Liver (tissue), 9 donors: ENCODE measurements around the gene SCAMP5. TPM values are rescaled to one million over a fixed set of nuclear protein-coding genes. Genes with fewer than 3 reads are reported as not detected.

Source experiments
- DNase-seq: peaks from one replicate; pipeline ENCODE4 v3.0.0-alpha.2; 2017; ENCODE audit warnings: low spot score
- H3K27ac ChIP-seq, 2 donors: one replicate each; pipeline ENCODE4 v1.7.0; 2013; ENCODE audit warnings: inconsistent platforms in 2 of 2, low read length in 2 of 2, control low read depth in 1 of 2, low read depth in 1 of 2, mild to moderate bottlenecking in 1 of 2
- H3K27me3 ChIP-seq, 4 donors: one replicate each; pipeline versions ENCODE4 v1.6.1 to v1.7.0; 2013; ENCODE audit warnings: low read length in 3 of 4, inconsistent platforms in 1 of 4, mild to moderate bottlenecking in 1 of 4, moderate library complexity in 1 of 4; ENCODE audit not compliant: control insufficient read depth in 4 of 4, insufficient read depth in 4 of 4
- H3K36me3 ChIP-seq, 4 donors: one replicate each; pipeline versions ENCODE4 v1.6.1 to v1.7.0; 2013; ENCODE audit warnings: low read length in 3 of 4, mild to moderate bottlenecking in 3 of 4, low read depth in 1 of 4, moderate library complexity in 1 of 4; ENCODE audit not compliant: control insufficient read depth in 4 of 4, insufficient read depth in 3 of 4
- H3K4me1 ChIP-seq, 4 donors: one replicate each; pipeline versions ENCODE4 v1.6.1 to v1.7.0; 2013; ENCODE audit warnings: low read length in 3 of 4, mild to moderate bottlenecking in 3 of 4, moderate library complexity in 1 of 4; ENCODE audit not compliant: control insufficient read depth in 4 of 4, insufficient read depth in 4 of 4
- H3K4me3 ChIP-seq, 3 donors: one replicate each; pipeline versions ENCODE4 v1.6.1 to v1.7.0; 2013; ENCODE audit warnings: low read length in 3 of 3, control low read depth in 1 of 3, low read depth in 1 of 3, mild to moderate bottlenecking in 1 of 3
- H3K9ac ChIP-seq, 2 donors: one replicate each; pipeline ENCODE4 v1.7.0; 2013; ENCODE audit warnings: low read length in 2 of 2, mild to moderate bottlenecking in 2 of 2, moderate library complexity in 2 of 2, control low read depth in 1 of 2, low read depth in 1 of 2
- H3K9me3 ChIP-seq, 4 donors: one replicate each; pipeline versions ENCODE4 v1.6.1 to v1.7.0; 2013; ENCODE audit warnings: low read length in 3 of 4; ENCODE audit not compliant: control insufficient read depth in 4 of 4
- EGR1 ChIP-seq, 2 donors: IDR thresholded peaks; 2 replicates each; pipeline ENCODE4 v1.6.1; 2016 to 2018; ENCODE audit warnings: antibody characterized with exemption in 2 of 2, low read depth in 2 of 2
- FOXA1 ChIP-seq: IDR thresholded peaks from 2 replicates; pipeline ENCODE4 v1.6.1; 2016; ENCODE audit warnings: antibody characterized with exemption
- FOXA2 ChIP-seq: IDR thresholded peaks from 2 replicates; pipeline ENCODE4 v1.6.1; 2016; ENCODE audit warnings: antibody characterized with exemption
- GABPA ChIP-seq, 2 donors: IDR thresholded peaks in 1 of 2; conservative IDR thresholded peaks in 1 of 2; 2 replicates each; pipeline ENCODE4 v1.6.1; 2016; ENCODE audit warnings: antibody characterized with exemption in 2 of 2, mild to moderate bottlenecking in 1 of 2, moderate library complexity in 1 of 2
- HNF4A ChIP-seq, 2 donors: conservative IDR thresholded peaks; 2 replicates each; pipeline ENCODE4 v1.6.1; 2016; ENCODE audit warnings: antibody characterized with exemption in 2 of 2, mild to moderate bottlenecking in 2 of 2
- HNF4G ChIP-seq: IDR thresholded peaks from 2 replicates; pipeline ENCODE4 v1.6.1; 2016; ENCODE audit warnings: antibody characterized with exemption
- JUND ChIP-seq, 2 donors: IDR thresholded peaks; 2 replicates each; pipeline ENCODE4 v1.6.1; 2016; ENCODE audit warnings: antibody characterized with exemption in 2 of 2
- NR2F2 ChIP-seq: IDR thresholded peaks from 2 replicates; pipeline ENCODE4 v1.6.1; 2016; ENCODE audit warnings: antibody characterized with exemption
- RAD21 ChIP-seq, 2 donors: IDR thresholded peaks; 2 replicates each; pipeline ENCODE4 v1.6.1; 2016; ENCODE audit warnings: antibody characterized with exemption in 2 of 2, mild to moderate bottlenecking in 2 of 2
- RXRA ChIP-seq, 2 donors: IDR thresholded peaks; 2 replicates each; pipeline ENCODE4 v1.6.1; 2017 to 2018; ENCODE audit warnings: antibody characterized with exemption in 2 of 2, mild to moderate bottlenecking in 1 of 2
- SP1 ChIP-seq: IDR thresholded peaks from 2 replicates; pipeline ENCODE4 v1.6.1; 2018; ENCODE audit warnings: antibody characterized with exemption, mild to moderate bottlenecking
- TAF1 ChIP-seq: conservative IDR thresholded peaks from 2 replicates; pipeline ENCODE4 v1.6.1; 2016; ENCODE audit warnings: antibody characterized with exemption, mild to moderate bottlenecking
- YY1 ChIP-seq: IDR thresholded peaks from 2 replicates; pipeline ENCODE4 v1.6.1; 2016; ENCODE audit warnings: antibody characterized with exemption, mild to moderate bottlenecking
- WGBS: extraction: QIAGEN DNeasy Blood & Tissue Kit; methylation state at CpG from one replicate; pipeline ENCODE4 v1.1.7; 2013; 5-methylcytosine and 5-hydroxymethylcytosine counted together
- polyA plus RNA-seq, 2 donors: library from polyadenylated mRNA; stranded (reverse) in 1 of 2; unstranded in 1 of 2; fragments of 200-250 nt in 1 of 2; fragments of >200 nt in 1 of 2; fragmentation: Nextera tagmentation in 1 of 2; extraction: Ambion mirVana in 1 of 2; gene quantifications; one replicate each; pipeline versions ENCODE4 v1.2.1 to v1.2.3, GENCODE V29; 2013 to 2015
- total RNA-seq, 2 donors: library from RNA; depleted of rRNA; stranded (reverse); fragments of >200 nt; gene quantifications; one replicate each; pipeline ENCODE4 v1.2.3, GENCODE V29; 2014
- TF ChIP-seq, protein P1 (sequence below): IDR thresholded peaks from 2 replicates; pipeline ENCODE4 v1.6.1; 2016; ENCODE audit warnings: antibody characterized with exemption, mild to moderate bottlenecking
- TF ChIP-seq, protein P2 (sequence below): fragments of 150-350 bp; IDR thresholded peaks from 2 replicates; pipeline ENCODE4 v1.5.1; 2017; ENCODE audit warnings: improper control_type of control experiment, low read depth, low read length; ENCODE audit not compliant: missing input control
- TF ChIP-seq, protein P3 (sequence below): IDR thresholded peaks from 2 replicates; pipeline ENCODE4 v1.6.1; 2016; ENCODE audit warnings: antibody characterized with exemption
- TF ChIP-seq, protein P4 (sequence below): IDR thresholded peaks from 2 replicates; pipeline ENCODE4 v1.6.1; 2016; ENCODE audit warnings: antibody characterized with exemption
- TF ChIP-seq, protein P5 (sequence below): IDR thresholded peaks from 2 replicates; pipeline ENCODE4 v1.6.1; 2016; ENCODE audit warnings: antibody characterized with exemption
- donor health status: healthy.
- donor health status: healthy.
- donor health status: healthy.
- donor health status: healthy.
- donor health status: healthy.

SCAMP5 gene
- total and polyA plus RNA-seq, 4 donors = 0.50 to 7.5 (median 5.7) TPM

DNA sequence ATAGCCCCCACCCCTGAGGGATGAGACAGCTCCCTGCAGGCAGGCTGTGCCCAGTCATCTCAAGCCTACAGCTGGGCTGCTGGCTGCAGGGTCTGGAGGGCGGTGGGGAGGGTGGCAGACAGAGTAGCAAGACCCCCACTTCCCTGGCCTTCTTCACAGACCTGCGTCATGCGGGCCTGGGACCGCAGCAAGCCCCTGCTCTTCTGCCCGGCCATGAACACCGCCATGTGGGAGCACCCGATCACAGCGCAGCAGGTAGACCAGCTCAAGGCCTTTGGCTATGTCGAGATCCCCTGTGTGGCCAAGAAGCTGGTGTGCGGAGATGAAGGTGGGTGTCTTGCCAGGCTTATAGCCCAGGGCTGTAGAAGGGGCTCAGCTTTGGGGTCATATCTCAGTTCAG is 53.0 kb downstream of the SCAMP5 start:
- 98% methylated on average over 10 of the region's 10 CpGs for WGBS
- TF ChIP-seq FOXA2 = no peak
- TF ChIP-seq, protein P1, sequence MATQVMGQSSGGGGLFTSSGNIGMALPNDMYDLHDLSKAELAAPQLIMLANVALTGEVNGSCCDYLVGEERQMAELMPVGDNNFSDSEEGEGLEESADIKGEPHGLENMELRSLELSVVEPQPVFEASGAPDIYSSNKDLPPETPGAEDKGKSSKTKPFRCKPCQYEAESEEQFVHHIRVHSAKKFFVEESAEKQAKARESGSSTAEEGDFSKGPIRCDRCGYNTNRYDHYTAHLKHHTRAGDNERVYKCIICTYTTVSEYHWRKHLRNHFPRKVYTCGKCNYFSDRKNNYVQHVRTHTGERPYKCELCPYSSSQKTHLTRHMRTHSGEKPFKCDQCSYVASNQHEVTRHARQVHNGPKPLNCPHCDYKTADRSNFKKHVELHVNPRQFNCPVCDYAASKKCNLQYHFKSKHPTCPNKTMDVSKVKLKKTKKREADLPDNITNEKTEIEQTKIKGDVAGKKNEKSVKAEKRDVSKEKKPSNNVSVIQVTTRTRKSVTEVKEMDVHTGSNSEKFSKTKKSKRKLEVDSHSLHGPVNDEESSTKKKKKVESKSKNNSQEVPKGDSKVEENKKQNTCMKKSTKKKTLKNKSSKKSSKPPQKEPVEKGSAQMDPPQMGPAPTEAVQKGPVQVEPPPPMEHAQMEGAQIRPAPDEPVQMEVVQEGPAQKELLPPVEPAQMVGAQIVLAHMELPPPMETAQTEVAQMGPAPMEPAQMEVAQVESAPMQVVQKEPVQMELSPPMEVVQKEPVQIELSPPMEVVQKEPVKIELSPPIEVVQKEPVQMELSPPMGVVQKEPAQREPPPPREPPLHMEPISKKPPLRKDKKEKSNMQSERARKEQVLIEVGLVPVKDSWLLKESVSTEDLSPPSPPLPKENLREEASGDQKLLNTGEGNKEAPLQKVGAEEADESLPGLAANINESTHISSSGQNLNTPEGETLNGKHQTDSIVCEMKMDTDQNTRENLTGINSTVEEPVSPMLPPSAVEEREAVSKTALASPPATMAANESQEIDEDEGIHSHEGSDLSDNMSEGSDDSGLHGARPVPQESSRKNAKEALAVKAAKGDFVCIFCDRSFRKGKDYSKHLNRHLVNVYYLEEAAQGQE = no peak
- TF ChIP-seq, protein P2, sequence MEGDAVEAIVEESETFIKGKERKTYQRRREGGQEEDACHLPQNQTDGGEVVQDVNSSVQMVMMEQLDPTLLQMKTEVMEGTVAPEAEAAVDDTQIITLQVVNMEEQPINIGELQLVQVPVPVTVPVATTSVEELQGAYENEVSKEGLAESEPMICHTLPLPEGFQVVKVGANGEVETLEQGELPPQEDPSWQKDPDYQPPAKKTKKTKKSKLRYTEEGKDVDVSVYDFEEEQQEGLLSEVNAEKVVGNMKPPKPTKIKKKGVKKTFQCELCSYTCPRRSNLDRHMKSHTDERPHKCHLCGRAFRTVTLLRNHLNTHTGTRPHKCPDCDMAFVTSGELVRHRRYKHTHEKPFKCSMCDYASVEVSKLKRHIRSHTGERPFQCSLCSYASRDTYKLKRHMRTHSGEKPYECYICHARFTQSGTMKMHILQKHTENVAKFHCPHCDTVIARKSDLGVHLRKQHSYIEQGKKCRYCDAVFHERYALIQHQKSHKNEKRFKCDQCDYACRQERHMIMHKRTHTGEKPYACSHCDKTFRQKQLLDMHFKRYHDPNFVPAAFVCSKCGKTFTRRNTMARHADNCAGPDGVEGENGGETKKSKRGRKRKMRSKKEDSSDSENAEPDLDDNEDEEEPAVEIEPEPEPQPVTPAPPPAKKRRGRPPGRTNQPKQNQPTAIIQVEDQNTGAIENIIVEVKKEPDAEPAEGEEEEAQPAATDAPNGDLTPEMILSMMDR = no peak
- no peak for TF ChIP-seq YY1
- no peak for TF ChIP-seq HNF4A (conservative IDR thresholded peaks at IDR 0.05)
- TF ChIP-seq FOXA1 = no peak
- Histone ChIP-seq H3K27ac (no peak overlapping the region), H3K27me3 (no peaks in the 10 kb centered on the region), H3K9me3 (no peaks in the 10 kb centered on the region), H3K4me1 (peaks cover 0 to 26% (median 13%) of the 10 kb centered on the region in 4 donors), H3K9ac (no peak overlapping the region), H3K36me3 (no peaks in the 10 kb centered on the region), H3K4me3 (no peak overlapping the region)
- no peak for DNase-seq

DNA sequence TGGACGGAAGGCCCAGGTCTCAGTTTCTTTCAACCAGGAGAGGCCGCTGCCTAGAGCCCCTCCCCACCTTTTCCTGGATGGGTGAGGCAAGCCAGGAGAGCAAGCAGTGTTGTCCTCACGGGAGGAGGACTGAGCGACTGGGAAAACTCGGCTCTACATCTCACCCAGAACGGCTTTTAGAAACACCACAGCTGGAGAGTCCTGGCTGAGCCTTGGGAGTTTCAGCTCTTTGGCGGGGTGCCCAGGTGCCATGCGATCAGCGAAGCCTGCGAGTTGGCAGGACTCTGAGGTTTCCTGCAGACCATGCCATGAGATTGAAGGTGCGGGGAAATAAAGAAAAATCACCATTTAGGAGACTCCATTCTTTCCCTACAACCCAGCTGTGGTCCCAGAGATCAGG is 54.0 kb downstream of the SCAMP5 start:
- WGBS = 64% methylated on average over 11 of the region's 11 CpGs
- Histone ChIP-seq H3K36me3 (no peaks in the 10 kb centered on the region), H3K27ac (no peak overlapping the region), H3K9ac (no peak overlapping the region), H3K4me1 (peaks cover 0 to 22% (median 10%) of the 10 kb centered on the region in 4 donors), H3K27me3 (no peaks in the 10 kb centered on the region), H3K9me3 (no peaks in the 10 kb centered on the region), H3K4me3 (no peak overlapping the region)
- TF ChIP-seq HNF4A (conservative IDR thresholded peaks at IDR 0.05) = no peak
- TF ChIP-seq YY1 = no peak
- no peak for TF ChIP-seq RAD21 (IDR thresholded peaks at IDR 0.05)
- no peak for TF ChIP-seq GABPA (IDR thresholded peaks at IDR 0.05 in 1 of 2, conservative IDR thresholded peaks at IDR 0.05 in 1 of 2)
- TF ChIP-seq JUND (IDR thresholded peaks at IDR 0.05) = no peak
- TF ChIP-seq FOXA2 = no peak
- TF ChIP-seq NR2F2 = no peak
- no peak for TF ChIP-seq TAF1
- TF ChIP-seq, protein P2 = no peak
- TF ChIP-seq FOXA1 = no peak
- TF ChIP-seq EGR1 (IDR thresholded peaks at IDR 0.05; ENCODE audit: low read depth in 2 of 2) = no peak
- TF ChIP-seq, protein P1 = no peak
- TF ChIP-seq, protein P3, sequence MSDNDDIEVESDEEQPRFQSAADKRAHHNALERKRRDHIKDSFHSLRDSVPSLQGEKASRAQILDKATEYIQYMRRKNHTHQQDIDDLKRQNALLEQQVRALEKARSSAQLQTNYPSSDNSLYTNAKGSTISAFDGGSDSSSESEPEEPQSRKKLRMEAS = no peak
- TF ChIP-seq, protein P4, sequence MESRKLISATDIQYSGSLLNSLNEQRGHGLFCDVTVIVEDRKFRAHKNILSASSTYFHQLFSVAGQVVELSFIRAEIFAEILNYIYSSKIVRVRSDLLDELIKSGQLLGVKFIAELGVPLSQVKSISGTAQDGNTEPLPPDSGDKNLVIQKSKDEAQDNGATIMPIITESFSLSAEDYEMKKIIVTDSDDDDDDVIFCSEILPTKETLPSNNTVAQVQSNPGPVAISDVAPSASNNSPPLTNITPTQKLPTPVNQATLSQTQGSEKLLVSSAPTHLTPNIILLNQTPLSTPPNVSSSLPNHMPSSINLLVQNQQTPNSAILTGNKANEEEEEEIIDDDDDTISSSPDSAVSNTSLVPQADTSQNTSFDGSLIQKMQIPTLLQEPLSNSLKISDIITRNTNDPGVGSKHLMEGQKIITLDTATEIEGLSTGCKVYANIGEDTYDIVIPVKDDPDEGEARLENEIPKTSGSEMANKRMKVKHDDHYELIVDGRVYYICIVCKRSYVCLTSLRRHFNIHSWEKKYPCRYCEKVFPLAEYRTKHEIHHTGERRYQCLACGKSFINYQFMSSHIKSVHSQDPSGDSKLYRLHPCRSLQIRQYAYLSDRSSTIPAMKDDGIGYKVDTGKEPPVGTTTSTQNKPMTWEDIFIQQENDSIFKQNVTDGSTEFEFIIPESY = no peak
- no peak for TF ChIP-seq RXRA (IDR thresholded peaks at IDR 0.05)
- TF ChIP-seq SP1 = no peak
- no peak for TF ChIP-seq HNF4G
- TF ChIP-seq, protein P5, sequence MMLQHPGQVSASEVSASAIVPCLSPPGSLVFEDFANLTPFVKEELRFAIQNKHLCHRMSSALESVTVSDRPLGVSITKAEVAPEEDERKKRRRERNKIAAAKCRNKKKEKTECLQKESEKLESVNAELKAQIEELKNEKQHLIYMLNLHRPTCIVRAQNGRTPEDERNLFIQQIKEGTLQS = no peak
- no peak for DNase-seq
